Lower leg skin (tissue), 3 donors: ENCODE data around the gene LHX6.

Source experiments
- POLR2A ChIP-seq, 2 donors: fragments of 450-650 bp; IDR thresholded peaks; one replicate each; pipeline ENCODE4 v1.6.1; 2016 to 2017; ENCODE audit warnings: antibody characterized with exemption in 2 of 2, mild to moderate bottlenecking in 1 of 2, moderate library complexity in 1 of 2
- TF ChIP-seq, protein P1 (sequence below), 3 donors: fragments of 450-650 bp; IDR thresholded peaks; one replicate each; pipeline ENCODE4 v1.5.1; 2016; ENCODE audit warnings: antibody characterized with exemption in 3 of 3, mild to moderate bottlenecking in 3 of 3, moderate library complexity in 2 of 3

DNA sequence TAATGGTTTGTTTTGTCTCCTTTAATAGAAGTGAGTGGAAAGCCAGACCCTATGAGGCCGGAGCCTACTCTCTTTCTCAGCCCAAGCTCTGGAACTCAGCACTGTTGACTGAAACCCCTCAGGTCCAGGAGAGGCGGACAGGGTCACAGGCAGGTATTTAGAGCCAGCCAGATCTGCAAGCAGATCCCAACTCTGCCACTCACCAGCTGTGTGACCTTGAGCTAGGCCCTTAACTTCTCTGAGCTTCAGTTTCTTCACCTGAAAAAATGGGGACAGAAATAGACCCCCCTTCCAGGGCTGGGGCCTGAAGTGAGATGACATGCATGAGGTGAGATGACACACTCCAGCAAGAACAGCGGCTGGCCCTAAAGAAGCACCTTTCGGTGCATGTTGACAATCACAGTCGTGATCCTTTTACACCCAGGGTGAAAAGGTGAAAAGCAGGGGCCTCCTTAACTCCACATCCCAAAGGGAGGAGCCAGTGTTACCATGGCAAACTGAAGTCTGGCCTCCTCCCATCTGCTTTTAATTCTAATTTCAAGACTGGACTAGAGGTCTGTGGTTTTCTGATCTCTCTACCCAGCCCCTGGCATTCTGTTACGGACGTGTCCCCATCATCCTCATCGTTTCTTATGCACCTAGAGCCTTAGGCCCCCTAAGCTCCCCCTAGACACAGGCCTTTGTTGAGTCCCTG is 41.8 kb downstream of the LHX6 start:
- TF ChIP-seq POLR2A (IDR thresholded peaks at IDR 0.05) = no peak
- TF ChIP-seq, protein P1, sequence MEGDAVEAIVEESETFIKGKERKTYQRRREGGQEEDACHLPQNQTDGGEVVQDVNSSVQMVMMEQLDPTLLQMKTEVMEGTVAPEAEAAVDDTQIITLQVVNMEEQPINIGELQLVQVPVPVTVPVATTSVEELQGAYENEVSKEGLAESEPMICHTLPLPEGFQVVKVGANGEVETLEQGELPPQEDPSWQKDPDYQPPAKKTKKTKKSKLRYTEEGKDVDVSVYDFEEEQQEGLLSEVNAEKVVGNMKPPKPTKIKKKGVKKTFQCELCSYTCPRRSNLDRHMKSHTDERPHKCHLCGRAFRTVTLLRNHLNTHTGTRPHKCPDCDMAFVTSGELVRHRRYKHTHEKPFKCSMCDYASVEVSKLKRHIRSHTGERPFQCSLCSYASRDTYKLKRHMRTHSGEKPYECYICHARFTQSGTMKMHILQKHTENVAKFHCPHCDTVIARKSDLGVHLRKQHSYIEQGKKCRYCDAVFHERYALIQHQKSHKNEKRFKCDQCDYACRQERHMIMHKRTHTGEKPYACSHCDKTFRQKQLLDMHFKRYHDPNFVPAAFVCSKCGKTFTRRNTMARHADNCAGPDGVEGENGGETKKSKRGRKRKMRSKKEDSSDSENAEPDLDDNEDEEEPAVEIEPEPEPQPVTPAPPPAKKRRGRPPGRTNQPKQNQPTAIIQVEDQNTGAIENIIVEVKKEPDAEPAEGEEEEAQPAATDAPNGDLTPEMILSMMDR (IDR thresholded peaks at IDR 0.05) = no peak
